Activated CD8-positive, alpha-beta memory T cell treated with anti-CD3 and anti-CD28 coated beads for 24 hours (primary cell): ENCODE data around the gene NCKAP1.
"Not testable (repeated sequence)": the region's sequence is repeated elsewhere in the genome, so short reads cannot be mapped to it uniquely, and the experiment has no call there.

Experiments
- DNase-seq: peaks from one replicate; pipeline ENCODE4 v3.0.0-alpha.2; 2020

The NCKAP1 gene

DNA sequence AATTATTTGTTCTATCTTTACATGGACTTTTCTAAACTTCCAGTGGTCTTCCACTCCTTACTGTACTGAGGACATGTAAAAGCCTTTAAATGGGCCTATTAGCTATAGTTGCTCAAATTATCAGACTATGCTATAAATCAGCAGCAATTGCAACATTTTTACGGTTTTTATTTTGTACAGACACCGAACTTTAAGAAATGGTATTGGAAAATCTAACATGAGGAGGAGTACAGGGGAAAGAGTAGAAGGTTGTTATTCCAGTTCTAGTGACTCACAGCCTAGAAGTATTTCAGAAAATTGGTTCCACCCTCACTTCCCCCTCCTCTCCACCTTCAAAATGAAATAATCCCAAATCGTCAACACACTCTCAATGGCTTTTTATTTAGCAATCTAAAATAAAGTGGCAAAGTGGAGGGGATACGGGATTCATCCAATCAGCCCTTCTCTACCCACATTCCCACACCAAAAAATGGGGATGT lies 1.1 kb downstream of the NCKAP1 start:
- no peak for DNase-seq

DNA sequence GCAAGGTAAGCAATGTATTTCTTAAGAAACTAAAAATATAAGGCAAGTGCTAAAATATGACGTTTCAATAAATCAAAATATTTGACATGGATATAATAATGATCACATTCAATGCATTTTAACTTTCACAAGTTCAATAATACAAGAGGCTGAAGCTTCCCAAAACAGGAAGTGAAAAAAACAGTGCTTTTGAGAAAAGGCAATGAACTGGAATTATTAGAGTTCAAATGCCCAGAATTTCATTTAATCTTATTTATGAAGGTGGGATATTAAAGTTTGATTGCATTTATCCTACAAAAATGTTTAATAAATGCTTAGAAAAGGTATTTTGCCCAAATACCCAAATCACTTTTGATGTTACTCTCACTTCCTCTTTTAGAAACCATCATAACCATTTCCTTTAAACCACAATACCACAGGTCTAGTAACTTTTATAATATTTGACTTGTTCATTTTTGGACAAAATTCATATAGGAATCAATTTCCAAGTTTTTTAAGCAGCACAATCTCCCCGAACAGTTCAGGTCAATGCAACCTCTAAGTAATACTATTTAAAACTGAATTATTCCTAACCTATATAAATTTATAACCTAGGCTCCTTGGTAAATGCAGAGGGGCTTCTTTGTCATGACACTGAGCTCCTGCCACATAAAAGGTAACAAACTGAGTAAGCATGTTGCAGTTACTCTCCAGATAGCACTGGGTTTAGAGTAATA lies 2.1 kb downstream of the NCKAP1 start:
- no peak for DNase-seq

DNA sequence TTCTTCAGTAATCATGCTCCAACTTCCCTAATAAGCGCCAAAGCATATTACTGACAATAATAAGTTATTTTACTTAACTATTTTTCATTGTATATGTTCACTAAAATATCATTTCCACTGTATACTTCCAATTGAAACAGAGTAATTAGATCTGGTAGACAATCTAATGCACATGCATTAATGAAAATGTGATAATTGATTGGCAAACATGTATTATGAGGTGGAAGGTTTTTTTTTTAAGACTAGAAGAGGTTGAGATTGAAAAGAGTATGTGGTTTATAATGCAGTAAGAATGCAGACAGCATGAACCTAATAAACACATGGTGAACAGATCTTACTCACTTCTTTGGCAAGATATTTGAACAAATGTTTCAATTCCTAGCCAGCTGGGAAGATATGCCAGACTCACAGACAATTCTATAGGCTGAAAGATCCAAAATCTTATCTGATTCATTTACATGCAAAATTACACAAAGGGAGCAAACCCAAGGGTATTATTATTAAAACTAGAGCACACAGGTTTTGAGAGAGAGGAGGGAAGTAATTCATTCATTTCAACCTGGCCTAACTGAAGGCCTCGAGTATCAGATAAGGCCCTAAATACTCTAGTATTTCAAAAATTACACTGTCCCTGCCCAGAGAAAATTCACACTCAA lies 2.8 kb downstream of the NCKAP1 start:
- DNase-seq, result no peak

DNA sequence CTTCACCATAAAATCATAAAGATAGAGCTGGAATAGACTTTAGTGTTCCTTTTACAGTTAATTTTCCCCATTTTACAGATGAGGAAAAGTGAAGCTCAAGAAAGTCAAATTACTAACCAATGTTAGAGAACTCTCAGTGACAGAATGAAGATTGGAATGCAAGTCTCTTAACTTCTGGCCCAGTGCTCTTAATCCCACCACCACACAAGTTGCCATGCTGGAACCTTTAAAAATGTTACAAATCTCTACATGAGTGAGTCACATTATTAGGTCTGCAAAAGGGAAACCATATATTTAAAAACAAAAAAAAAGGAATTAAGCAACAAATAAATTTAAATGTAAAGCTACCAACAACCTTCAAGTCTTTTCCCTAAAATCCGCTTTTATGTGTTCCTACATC lies 3.5 kb downstream of the NCKAP1 start:
- DNase-seq, result no peak

DNA sequence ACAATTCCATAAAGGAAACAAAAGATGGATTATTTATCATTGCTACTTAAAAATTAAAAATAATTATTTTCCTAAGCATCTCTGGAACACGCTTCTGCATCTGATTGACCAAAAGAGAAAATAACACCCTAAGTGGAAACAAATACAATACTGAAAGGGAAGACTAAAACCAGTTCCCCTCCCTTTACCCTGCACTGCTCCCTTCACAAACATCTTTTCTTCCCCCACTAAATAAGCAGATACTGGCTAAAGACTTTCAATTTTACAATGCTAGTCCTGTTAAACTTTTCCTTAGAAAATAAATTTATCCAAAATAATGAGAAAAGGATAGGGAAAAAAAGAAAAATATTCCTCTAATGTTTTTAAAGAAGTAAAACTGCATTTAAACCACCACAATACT lies 4.3 kb downstream of the NCKAP1 start:
- no peak for DNase-seq

DNA sequence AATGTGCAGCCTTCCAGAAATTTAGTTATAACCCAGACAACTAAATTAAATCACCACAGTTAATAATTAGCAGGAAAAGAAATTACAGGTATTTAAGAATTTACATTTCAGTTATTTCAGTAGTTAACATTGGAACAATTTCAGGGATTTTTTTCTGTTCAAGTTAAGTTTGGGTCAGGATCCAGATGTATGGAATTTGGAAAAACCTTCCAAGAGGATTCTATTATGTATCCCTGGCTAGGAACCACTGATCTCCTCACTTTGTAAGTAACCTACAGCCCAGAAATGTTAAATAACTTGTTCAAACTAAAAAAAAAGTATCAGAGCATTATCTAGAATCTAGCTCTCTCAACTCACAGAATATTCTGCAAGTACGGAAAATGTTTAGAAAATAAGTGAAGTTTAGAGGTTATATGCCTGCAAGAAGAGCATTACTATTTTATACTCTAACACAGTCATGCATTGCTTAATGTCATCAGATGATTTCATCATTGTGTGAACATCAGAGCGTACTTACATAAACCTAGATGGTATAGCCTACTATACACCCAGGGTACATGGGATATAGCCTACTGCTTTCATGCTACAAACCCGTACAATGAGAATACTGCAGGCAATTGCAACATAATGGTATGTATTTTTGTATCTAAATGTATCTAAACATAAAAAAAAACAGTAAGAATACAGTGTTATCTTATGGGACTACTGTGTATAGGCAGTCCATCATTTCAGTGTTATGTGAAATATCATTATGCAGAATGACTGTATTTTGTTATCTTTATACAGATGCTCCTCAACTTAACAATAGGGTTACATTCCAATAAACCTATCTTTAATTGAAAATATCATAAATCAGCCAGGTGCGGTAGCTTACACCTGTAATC lies 6.1 kb downstream of the NCKAP1 start:
- no peak for DNase-seq

DNA sequence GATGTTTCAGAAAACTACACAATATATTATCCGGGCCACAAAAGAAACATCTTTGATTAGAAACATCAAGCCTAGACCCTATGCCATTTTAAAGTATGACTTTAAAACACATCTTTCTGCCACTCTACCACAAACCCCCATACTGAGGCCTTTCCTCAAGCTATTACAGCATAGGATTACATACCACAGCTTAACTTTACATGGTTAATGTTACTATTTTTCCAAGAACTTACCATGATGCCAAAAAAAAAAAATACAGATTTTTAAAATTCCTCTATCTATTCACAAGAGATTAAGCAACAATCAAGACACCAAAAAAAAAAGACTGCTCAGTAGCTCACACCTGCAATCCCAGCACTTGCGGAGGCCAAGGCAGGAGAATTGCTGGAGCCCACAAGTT lies 9.0 kb downstream of the NCKAP1 start:
- DNase-seq, result no peak

DNA sequence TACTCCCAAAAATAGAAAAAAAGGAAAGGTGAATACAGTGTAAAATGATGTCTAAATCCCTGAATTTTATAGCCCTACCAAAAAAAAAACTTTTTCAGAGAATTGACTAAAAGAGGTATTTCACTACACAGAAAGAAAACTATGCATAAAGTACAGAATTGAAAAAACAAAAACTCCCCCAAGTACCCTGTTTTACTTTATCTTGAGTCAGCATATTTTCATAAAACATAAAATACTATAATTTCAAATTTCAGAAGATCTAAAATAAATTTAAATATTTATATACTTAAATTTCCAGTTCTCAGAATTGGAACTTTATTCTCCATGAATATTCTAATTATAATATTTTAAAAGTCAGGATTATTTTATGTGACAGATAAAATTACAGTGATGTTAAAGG lies 10.1 kb downstream of the NCKAP1 start:
- no peak for DNase-seq

DNA sequence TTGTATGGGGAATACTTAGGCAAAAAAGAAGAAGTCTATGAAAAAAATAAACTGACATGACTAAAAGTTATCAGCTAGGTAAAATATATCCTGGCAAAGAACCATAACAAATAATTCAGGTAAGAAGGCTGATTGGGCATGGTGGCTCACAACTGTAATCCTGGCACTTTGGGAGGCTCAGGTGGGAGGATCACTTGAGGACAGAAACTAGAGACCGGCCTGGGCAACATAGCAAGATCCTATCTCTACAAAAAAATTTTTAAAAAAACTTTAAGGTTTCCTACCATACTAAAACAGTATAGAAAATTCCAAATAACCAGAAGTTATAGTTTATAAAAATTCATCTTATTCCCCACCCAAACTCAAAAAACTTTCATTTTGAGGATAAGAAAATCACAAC lies 10.8 kb downstream of the NCKAP1 start:
- DNase-seq, result no peak

DNA sequence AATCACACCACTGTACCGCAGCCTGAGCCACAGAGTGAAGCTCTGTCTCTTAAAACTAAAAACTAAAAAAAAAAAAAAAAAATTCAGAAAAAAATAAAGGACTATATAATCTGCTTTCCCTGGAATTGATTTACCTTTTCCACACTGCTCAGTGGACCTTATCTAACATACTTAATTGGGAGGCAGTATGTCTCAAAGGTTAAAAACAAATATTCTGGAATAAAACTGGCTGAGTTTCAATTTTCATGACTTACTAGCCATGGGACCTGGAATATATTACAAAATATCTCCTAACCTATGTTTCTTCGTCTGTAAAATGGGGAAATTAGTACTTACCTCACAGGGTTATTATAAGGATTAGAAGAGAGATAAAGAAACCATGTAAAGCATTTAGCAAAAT lies 11.8 kb downstream of the NCKAP1 start:
- DNase-seq, result no peak

DNA sequence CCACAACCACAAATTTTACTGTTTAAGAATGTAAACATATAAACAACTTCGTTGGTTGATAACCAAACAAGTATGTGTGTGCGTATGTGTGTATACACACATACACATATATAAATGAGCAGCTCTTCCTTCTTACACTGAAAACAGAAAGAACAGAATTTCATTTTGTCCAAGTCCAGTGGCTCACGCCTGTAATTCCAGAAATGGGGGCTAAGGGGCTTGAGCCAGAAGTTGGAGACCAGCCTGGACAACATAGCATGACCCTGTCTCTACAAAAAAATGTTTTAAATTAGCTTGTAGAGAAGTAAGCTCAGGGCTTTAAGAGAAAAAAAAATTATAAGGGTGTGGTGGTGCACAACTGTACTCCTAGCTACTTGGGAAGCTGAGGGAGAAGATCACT lies 12.3 kb downstream of the NCKAP1 start:
- no peak for DNase-seq

DNA sequence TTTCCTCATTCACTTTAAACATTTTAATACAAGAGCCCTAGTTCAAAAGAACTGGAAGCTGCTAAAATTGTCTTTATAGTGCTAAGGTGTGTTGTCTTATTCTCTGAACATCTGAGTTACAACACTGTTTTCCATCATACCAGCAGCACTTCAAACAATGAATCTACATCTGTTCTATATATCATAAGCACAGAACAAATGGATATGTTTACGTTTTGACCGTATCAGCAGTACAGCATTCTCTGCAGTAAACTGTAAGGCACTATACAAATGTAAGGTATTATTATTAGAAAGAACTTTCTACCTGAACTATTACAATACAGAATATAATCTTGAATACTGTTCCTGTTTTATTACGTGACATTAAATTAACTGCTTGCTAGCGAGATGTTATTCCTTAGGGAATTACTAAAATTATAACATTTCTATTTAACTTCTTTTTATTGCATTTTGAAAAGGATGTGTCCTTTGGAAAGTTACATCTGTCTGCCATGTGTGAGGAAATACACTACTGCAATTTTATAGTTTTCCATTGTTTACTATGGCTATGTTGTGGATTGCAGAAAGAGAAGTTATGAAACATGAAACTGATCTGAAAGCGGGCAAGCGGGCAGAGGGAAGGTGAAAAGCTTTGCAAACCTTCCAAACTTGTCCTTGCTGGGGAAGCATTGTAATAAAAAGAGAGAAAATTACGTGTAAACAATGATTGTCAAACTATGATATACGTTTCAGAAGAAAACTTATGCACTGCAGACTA lies 13.7 kb downstream of the NCKAP1 start:
- no peak for DNase-seq

DNA sequence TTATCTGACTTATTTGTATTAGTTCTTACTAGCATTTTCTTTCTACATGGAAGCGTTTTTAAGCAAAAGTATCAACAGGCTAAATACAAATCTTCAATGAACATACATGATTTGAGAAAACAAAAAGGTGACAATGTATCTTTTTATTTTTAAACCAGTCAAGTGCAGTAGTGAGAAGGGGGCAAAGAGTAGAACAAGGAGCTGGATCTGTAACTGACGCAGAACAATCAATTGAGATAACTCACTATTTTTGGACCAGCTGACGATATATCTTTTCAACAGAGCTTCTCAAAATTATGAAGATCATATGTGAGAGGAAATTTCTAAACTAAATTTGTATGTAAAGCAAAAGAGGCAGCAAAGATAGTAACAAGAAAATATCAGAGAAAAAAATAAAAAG lies 15.5 kb downstream of the NCKAP1 start:
- no peak for DNase-seq

DNA sequence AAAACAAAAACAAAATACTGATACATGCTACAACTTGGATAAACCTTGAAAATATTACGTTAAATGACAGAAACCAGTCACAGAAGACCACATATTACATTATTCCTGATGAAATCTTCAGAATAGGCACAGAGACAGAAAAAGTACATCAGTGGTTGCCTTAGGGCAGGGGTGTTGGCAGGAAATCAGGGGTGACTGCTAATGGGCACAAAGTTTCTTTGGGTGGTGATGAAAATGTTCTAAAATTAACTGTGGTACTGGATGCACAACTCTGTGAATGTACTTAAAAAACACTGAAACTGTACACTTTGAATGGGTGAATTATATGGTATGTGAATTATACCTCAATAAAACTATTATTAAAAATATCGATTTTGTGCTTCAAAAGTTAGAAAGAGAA lies 16.6 kb downstream of the NCKAP1 start:
- no peak for DNase-seq

DNA sequence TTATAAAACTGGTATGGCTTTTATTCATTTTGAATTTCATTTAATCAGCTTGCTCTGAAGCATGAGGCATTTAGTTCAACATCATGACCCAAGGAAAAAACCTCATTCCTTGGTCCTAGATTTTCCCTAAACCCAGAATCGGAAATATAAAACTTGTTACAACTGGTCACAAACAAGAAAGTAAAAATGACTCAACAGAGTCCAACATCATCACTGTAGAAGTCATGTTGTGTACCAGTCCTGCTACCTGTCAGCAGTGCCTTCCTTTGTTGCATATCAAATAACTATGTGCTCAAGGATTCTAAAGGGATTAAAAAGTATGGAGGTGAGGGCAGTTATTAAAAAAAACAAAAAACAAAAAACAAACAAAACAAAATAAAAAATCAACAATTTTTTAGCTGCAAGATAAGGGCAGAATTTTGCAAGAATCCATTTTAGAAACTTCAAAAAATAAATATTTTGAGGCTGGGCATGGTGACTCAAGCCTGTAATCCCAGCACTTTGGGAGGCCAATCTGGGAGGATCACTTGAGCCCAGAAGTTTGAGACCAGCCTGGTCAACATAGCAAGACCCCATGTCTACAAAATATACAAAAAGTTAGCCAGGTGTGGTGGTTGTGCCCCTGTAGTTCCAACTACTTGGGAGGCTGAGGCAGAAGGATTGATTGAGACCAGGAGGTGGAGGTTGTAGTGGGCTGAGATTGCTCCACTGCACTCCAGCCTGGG lies 18.4 kb downstream of the NCKAP1 start:
- DNase-seq, result no peak

DNA sequence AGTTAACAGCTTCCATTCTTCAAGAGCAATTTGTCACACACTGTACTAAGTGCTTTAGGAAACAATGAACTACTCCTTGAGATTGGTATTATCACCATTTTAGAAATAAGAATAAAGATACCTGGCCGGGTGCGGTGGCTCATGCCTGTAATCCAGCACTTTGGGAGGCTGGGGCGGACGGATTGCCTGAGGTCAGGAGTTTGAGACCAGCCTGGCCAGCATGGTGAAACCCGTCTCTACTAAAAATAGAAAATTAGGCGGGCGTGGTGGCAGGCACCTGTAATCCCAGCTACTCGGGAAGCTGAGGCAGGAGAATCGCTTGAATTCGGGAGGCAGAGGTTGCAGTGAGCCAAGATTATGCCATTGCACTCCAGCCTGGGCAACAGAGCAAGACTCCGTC lies 20.4 kb downstream of the NCKAP1 start:
- DNase-seq, result not testable (repeated sequence)

DNA sequence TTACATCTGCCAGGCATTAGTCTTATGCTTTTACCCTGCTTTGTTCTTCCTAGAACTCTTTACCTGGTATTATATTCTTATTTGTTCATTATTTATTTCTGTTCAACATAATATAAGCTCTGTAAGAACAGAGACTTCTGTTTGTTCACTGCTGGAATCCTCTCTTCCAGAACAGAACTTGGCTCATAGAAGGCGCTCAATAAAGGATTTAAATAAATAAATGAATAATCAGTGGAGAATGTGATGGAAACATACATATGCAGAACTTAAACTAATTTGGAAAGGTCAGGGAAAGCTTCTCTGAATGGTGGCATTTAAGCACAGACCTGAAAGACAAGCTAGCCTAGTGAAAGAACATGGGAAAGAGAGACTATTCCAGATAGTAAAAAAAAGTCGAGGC lies 24.3 kb downstream of the NCKAP1 start:
- DNase-seq, result no peak

DNA sequence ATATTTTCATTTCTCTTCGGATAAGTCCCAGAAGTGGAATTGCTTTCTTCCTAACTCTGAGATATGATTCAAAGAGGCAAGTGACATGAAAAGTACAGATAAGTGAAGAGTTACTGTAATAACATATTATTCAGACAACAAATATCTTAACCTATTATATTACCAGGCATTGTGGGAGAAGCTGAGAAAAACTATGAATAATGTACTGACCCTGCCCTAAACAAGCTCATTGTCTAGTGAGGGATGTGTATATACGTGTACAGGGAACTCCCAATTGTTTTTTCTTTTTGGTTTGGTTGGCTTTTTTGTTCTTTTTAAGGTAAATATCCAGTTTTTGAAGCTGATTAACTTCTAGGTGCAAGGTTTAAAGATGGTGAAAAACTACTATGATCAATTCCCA lies 26.5 kb downstream of the NCKAP1 start:
- DNase-seq, result no peak

DNA sequence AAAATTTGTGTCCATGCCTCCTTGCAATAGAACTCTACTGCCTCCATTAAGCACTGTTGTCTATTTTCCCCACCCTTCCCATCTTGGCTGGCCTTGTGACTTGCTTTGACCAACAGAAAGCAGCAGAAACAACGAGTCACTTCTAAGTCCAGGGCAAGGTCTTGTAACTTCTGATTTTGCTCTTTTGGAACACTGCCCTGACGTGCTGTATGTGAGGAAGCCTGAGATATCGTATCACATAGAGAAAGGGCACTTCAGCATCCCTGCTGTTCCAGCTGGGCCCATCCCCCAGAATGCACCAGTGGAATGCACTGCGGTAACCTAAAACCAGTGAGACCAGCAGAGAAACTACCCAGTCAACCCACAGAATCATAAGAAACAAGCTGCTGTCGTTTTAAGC lies 28.1 kb downstream of the NCKAP1 start:
- DNase-seq, result no peak

DNA sequence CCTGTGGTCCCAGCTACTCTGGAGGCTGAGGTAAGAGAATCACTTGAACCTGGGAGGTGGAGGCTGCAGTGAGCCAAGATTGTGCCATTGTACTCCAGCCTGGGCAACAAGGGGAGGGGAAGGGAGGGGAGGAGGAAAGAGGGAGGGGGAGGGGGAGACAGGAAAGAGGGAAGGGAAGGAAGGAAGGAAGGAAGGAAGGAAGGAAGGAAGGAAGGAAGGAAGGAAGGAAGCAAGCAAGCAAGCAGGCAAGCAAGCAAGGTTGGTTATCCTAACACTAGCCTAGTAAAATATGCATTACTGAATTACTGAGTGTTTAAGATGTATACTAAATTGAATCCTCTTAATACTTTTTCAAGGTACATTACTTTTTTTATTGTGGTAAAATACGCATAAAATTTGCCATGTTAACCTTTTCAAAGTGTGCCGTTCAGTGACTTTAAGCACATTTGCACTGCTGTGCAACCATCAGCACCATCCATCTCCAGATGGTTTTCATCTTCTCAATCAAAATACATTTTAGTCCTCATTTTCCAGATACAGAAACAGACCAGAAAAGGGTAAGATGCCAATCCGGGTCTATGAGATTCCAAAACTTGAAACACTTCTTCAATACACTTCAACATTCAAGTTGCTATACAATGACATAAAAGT lies 28.9 kb downstream of the NCKAP1 start:
- DNase-seq, result no peak

DNA sequence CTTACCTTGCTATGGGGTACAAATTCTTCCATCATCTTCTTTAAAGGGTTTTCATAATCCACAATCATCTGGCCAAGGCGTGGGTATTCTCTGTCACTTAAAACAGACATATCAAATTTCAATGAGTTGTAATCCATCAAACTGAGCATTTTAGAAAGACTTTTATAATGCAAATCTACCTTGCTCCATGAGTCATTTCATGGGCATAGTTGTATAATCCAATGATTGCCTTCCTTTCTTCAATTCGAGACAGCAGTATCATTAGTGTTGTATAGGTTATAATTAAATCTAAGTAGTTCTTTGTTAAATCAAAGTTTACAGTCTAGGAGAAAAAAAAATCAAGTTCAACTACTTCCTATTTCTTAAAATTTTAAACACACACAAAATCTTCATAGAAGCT lies 36.3 kb downstream of the NCKAP1 start:
- no peak for DNase-seq

DNA sequence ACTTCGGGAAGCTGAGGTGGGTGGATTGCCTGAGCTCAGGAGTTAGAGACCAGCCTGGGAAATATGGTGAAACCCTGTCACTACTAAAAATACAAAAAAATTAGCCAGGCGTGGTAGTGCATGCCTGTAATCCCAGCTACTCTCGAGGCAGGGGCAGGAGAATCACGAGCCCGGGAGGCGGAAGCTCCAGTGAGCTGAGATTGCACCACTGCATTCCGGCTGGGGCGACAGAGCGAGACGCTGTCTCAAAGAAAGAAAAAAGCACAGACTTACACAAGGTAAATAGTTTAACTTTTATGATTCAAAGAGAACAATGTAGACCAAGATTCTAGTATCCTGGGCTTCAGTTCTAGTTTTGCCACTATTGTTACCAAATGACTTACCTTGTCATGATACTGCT lies 37.4 kb downstream of the NCKAP1 start:
- DNase-seq, result no peak
